ENCODE measurements around the gene RASD2. TPM values are rescaled to one million over a fixed set of nuclear protein-coding genes. Genes with fewer than 3 reads are reported as not detected.
A peak's percentile ranks its signal among the peaks of the same experiment; 100 is the strongest.
"Not testable (repeated sequence)": the region's sequence is repeated elsewhere in the genome, so short reads cannot be mapped to it uniquely, and the experiment has no call there.

The RASD2 gene, protein sequence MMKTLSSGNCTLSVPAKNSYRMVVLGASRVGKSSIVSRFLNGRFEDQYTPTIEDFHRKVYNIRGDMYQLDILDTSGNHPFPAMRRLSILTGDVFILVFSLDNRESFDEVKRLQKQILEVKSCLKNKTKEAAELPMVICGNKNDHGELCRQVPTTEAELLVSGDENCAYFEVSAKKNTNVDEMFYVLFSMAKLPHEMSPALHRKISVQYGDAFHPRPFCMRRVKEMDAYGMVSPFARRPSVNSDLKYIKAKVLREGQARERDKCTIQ
- 0.28 TPM for total RNA-seq

- ATAC-seq: no peak
Measured at GRCh38 chr22:35540595-35541253, at the start of gene RASD2. Gene RASD2, plus strand, starts transcription at chr22:35540831. Its CDS starts 5,979 bp downstream, at chr22:35546810.

GRCh38 chr22:35491061-35491907 is 49.3 kb upstream of the RASD2 start:
- not testable (repeated sequence) for ATAC-seq

- ATAC-seq: no peak
Measured at GRCh38 chr22:35491908-35492380, 48.7 kb upstream of the RASD2 start.

DNA sequence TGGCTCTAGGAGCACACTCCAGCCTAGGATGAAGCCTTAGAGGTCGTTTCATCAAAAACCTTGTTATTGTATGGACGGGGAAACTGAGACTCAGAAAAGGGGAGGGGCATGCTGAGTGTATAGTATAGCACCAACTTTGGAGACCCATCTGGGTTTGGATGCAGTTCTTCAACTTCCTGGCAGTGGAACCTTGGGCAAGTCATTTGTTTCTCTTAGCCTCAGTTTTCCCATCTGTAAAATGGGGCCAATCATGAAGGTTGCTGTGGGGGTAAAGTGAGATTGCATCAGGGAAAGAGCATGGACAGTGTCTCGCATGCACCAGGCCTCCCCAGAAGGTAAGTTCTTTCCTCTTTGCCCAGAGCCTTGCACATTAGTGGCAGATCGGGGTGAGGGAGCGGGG is 47.6 kb upstream of the RASD2 start:
- no peak for ATAC-seq

GRCh38 chr22:35495711-35496110 is 44.9 kb upstream of the RASD2 start:
- ATAC-seq: not testable (repeated sequence)

- no peak for ATAC-seq
Measured at GRCh38 chr22:35496768-35497312, 43.8 kb upstream of the RASD2 start.

GRCh38 chr22:35498026-35498800 is 42.4 kb upstream of the RASD2 start:
- ATAC-seq: peak; percentile 35

- ATAC-seq: no peak
Measured at GRCh38 chr22:35502836-35503235, 37.8 kb upstream of the RASD2 start.

DNA sequence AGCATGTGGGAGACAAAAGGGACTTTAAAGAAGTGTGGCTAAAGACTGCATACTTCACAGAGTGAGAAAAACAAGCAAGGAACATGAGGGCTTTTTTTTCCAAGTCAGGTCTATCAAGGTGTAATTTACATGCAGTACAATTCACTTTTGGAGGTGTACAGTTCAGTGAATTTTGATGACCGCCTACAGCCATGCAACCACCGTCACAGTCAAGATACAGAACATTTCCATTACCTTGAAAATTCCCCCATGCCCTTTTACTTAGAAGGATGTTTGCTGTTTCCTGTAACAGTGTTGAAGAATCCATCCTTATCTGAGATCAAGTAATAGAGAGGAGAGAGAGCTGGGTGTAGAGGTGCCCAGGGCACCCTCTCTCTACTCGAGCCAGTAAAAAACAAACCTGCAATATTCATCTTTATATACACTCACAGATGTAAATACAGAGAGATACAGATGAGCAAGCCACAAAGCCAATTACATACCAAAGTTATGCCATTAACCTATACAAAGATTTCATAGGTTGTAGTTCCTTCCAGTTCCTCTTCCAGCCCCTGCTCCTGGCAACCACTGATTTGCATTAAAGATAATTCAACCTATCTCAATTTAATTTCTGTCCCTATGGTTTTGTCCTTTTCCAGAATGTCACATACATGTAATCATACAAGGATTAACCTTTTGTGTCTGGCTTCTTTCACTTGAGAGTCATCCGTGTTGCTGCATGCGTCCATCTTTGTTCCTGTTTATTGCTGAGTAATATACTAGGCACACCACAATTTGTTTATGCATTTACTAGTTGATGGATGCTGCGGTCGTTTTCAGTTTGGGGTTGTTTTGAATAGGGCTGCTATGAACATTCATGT is 35.0 kb upstream of the RASD2 start:
- ATAC-seq: no peak

- no peak for ATAC-seq
Measured at GRCh38 chr22:35506259-35506570, 34.4 kb upstream of the RASD2 start.

DNA sequence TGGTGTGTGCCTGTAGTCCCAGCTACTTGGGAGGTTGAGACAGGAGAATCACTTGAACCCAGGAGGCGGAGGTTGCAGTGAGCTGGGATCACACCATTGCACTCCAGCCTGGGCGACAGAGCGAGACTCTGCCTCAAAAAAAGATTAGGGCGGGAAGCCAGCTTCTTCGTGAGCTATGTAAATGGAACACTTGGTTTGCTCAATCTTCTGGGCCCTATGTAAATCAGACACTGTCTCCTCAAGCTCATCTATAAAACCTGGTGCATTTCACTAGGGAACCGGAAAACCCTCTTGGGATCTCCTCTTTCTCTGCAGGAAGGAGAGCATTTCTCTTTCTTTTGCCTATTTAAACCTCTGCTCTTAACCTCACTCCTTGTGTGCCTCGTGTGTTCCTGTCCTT is 32.8 kb upstream of the RASD2 start:
- not testable (repeated sequence) for ATAC-seq

GRCh38 chr22:35509451-35509850 is 31.2 kb upstream of the RASD2 start:
- no peak for ATAC-seq

DNA sequence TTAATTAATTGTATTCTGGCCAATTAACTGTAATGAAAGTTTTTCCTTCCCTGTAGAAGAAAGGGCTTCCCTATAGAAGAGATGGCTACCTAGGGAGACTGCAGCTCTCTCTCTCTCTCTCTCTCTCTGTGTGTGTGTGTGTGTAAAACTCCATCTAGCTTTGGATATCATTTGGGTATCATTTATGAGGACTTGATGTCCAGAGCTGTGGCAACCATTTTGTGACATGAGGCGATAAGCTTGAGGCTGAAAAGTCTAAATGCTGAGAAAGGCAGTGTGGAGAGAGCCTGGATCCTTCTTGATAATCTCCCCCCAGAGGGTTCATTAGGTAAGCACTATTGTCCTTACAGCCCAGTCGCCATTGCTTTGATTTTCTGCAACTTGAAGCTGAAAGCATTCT is 30.7 kb upstream of the RASD2 start:
- no peak for ATAC-seq

- ATAC-seq: no peak
Measured at GRCh38 chr22:35510481-35510934, 30.1 kb upstream of the RASD2 start.

DNA sequence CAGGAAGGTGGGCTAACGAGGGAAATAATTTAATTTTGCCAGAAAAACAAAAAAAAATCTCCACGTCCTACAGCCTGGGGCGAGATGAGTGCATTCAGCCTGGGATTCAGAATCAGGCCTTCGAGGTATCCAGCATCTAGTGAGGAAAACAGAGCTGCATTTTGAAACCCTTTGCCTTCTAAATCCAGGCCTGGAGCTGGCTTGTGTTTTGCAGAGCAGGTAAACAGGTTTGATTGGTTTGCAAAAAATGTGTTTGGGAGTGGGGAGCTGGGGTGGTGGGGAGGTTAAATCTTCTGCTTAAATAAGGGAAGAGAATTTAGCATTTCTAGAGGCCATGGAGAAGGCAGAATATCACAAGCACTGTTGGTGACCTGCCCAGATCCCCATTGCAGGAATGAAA is 29.7 kb upstream of the RASD2 start:
- ATAC-seq: no peak

- peak; percentile 76 for ATAC-seq
Measured at GRCh38 chr22:35514366-35514765, 26.3 kb upstream of the RASD2 start.

DNA sequence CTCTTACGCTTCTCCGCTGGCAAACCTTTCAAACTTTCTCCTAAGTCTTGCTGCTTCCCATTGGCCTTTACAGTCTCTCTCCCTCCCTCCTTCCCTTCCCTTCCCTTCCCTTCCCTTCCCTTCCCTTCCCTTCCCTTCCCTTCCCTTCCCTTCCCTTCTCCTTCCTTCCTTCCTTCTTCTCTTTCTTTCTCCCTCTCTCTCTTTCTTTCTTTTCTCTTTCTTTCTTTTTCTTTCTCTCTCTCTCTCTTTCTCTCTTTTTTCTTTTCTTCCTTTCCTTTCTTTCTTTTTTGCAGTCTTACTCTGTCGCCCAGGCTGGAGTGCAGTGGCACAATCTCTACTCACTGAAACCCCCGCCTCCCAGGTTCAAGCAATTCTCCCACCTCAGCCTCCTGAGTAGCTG is 24.7 kb upstream of the RASD2 start:
- ATAC-seq: not testable (repeated sequence)

DNA sequence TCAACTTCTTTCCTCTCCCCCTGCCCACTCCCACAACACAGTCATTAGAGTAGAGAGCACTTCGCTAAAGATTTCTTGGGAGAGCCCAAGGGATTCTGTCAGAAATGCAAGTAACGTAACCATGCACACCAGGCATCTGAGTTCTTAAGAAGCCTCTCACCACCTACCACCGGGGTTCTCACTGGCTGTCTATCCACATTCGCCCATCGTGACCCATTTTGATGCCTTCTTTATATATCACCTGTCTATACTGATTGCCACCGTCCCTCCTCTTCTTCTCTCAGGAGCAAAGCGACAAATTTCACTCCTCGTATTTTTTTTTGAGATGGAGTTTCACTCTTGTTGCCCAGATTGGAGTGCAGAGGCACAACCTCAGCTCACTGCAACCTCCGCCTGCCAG is 23.9 kb upstream of the RASD2 start:
- ATAC-seq: no peak

DNA sequence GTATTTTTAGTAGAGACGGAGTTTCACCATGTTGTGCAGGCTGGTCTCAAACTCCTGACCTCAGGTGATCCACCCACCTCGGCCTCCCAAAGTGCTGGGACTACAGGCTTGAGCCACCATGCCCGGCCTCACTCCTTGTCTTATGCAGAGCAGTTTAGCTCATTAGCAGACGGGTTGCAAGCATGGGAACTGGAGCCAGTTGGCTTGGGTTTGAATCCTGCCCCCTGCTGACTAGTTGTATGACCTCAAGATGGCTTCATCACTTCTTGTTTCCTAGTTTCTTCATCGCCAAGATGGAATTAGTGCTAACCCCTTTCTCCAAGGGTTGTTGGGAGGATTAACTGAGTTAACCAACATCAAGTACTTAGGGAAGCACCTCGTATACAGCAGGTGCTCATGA is 23.4 kb upstream of the RASD2 start:
- ATAC-seq: no peak

DNA sequence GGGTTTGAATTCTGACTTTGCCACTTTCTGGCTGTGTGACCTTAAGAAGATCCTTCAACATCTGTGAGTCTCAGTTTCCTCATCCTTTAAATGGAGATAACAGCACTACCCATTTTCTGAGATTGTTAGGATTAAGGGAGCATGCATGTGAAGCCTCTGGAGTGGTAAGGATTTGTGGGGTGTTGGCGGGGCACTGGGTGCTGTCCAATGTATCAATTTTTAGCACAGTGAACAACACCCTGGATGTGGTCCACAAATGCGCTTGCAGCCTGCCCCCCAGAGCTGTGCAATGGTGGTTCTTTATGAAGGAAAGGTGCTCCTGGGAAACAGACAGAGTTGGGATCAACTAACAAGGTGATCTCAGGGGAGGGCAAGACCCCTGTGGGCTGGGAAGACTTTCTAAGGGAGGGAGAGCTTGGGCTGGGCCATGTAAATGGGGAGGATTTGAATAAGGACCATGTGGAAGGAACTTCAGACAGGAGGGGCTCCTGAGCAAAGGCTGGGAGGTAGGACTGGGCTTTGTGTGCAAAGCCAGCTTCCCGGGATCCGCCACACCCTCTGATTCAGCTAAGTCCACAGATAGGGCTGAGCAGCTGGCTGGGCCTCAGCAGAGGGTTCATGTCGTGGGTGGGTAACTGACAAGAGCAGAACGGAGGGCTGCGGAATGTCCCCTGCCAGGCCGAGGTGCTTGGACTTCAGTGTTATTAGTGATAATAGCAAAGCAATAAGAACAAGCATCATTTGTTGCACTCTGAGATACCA is 22.7 kb upstream of the RASD2 start:
- peak; percentile 27 for ATAC-seq

GRCh38 chr22:35518811-35519210 is 21.8 kb upstream of the RASD2 start:
- ATAC-seq: no peak
